GM23338 (cell line): ENCODE measurements around the gene PDIA2.

ENCODE experiments used
- CREB1 ChIP-seq: fragments of 250-450 bp; sonication (Bioruptor Pico); IDR thresholded peaks from 2 replicates; pipeline ENCODE4 v1.5.0; 2020; ENCODE audit warnings: low read depth, mild to moderate bottlenecking, moderate library complexity
- ETS1 ChIP-seq: IDR thresholded peaks from 2 replicates; pipeline ENCODE4 v1.6.1; 2016; ENCODE audit warnings: antibody characterized with exemption
- EZH2 ChIP-seq: fragments of 200-600 bp; sonication (generic); IDR thresholded peaks from one replicate; pipeline ENCODE4 v1.8.0; 2017; ENCODE audit warnings: antibody characterized with exemption, mild to moderate bottlenecking, low read depth; ENCODE audit not compliant: unreplicated experiment
- EZH2phosphoT487 ChIP-seq: fragments of 200-600 bp; sonication (generic); IDR thresholded peaks from one replicate; pipeline ENCODE4 v1.8.1; 2018; ENCODE audit warnings: antibody characterized with exemption; ENCODE audit not compliant: unreplicated experiment
- JUNB ChIP-seq: IDR thresholded peaks from one replicate; pipeline ENCODE4 v1.6.1; 2016; ENCODE audit warnings: antibody characterized with exemption; ENCODE audit not compliant: unreplicated experiment
- POLR2AphosphoS5 ChIP-seq: IDR thresholded peaks from 2 replicates; pipeline ENCODE4 v1.6.1; 2016; ENCODE audit warnings: antibody characterized with exemption, low read depth
- STAT1 ChIP-seq: IDR thresholded peaks from one replicate; pipeline ENCODE4 v1.6.1; 2016; ENCODE audit warnings: antibody characterized with exemption; ENCODE audit not compliant: unreplicated experiment
- ZNF114 ChIP-seq: fragments of 250-450 bp; sonication (Bioruptor Pico); IDR thresholded peaks from 2 replicates; pipeline ENCODE4 v1.5.0; 2020; ENCODE audit warnings: mild to moderate bottlenecking, moderate library complexity
- ZNF331 ChIP-seq: fragments of 250-450 bp; sonication (Bioruptor Pico); IDR thresholded peaks from 2 replicates; pipeline ENCODE4 v1.5.0; 2020; ENCODE audit warnings: low read depth, mild to moderate bottlenecking, moderate library complexity
- ZNF462 ChIP-seq: fragments of 250-450 bp; sonication (Bioruptor Pico); IDR thresholded peaks from 2 replicates; pipeline ENCODE4 v1.5.0; 2020; ENCODE audit warnings: mild to moderate bottlenecking, moderate library complexity
- TF ChIP-seq, protein P1 (sequence below), 2 experiments: fragments of 200-600 bp in 1 of 2; sonication (generic) in 1 of 2; conservative IDR thresholded peaks; 2 replicates each; pipeline versions ENCODE4 v1.5.1 to v1.6.1; 2016 to 2017; ENCODE audit warnings: antibody characterized with exemption in 2 of 2, low read depth in 2 of 2, mild to moderate bottlenecking in 2 of 2, moderate library complexity in 1 of 2
- TF ChIP-seq, protein P2 (sequence below): IDR thresholded peaks from one replicate; pipeline ENCODE4 v1.6.1; 2018; ENCODE audit warnings: antibody characterized with exemption; ENCODE audit not compliant: unreplicated experiment

DNA sequence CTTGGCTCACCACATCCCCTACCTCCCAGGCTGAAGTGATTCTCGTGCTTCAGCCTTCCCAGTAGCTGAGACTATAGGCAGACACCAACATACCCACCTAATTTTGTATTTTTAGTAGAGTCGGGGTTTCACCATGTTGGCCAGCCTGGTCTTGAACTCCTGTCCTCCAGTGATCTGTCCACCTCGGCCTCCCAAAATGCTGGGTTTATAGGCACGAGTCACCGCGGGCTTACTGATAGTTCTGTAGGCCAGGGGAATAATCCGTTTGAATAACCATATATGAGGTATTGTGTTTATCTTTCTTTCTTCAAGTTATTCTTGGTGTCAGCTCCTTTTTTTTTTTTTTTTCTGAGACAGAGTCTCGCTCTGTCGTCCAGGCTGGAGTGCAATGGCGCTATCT lies 40.7 kb upstream of the PDIA2 start:
- TF ChIP-seq EZH2 = no peak
- TF ChIP-seq, protein P1, sequence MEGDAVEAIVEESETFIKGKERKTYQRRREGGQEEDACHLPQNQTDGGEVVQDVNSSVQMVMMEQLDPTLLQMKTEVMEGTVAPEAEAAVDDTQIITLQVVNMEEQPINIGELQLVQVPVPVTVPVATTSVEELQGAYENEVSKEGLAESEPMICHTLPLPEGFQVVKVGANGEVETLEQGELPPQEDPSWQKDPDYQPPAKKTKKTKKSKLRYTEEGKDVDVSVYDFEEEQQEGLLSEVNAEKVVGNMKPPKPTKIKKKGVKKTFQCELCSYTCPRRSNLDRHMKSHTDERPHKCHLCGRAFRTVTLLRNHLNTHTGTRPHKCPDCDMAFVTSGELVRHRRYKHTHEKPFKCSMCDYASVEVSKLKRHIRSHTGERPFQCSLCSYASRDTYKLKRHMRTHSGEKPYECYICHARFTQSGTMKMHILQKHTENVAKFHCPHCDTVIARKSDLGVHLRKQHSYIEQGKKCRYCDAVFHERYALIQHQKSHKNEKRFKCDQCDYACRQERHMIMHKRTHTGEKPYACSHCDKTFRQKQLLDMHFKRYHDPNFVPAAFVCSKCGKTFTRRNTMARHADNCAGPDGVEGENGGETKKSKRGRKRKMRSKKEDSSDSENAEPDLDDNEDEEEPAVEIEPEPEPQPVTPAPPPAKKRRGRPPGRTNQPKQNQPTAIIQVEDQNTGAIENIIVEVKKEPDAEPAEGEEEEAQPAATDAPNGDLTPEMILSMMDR (conservative IDR thresholded peaks at IDR 0.05; ENCODE audit: low read depth in 2 of 2) = no peak
- TF ChIP-seq POLR2AphosphoS5 = no peak
- TF ChIP-seq, protein P2, sequence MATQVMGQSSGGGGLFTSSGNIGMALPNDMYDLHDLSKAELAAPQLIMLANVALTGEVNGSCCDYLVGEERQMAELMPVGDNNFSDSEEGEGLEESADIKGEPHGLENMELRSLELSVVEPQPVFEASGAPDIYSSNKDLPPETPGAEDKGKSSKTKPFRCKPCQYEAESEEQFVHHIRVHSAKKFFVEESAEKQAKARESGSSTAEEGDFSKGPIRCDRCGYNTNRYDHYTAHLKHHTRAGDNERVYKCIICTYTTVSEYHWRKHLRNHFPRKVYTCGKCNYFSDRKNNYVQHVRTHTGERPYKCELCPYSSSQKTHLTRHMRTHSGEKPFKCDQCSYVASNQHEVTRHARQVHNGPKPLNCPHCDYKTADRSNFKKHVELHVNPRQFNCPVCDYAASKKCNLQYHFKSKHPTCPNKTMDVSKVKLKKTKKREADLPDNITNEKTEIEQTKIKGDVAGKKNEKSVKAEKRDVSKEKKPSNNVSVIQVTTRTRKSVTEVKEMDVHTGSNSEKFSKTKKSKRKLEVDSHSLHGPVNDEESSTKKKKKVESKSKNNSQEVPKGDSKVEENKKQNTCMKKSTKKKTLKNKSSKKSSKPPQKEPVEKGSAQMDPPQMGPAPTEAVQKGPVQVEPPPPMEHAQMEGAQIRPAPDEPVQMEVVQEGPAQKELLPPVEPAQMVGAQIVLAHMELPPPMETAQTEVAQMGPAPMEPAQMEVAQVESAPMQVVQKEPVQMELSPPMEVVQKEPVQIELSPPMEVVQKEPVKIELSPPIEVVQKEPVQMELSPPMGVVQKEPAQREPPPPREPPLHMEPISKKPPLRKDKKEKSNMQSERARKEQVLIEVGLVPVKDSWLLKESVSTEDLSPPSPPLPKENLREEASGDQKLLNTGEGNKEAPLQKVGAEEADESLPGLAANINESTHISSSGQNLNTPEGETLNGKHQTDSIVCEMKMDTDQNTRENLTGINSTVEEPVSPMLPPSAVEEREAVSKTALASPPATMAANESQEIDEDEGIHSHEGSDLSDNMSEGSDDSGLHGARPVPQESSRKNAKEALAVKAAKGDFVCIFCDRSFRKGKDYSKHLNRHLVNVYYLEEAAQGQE = no peak
- TF ChIP-seq JUNB = no peak
- no peak for TF ChIP-seq CREB1 (CRISPR knock-in tag)
- no peak for TF ChIP-seq EZH2phosphoT487
- no peak for TF ChIP-seq ETS1
- no peak for TF ChIP-seq STAT1
- TF ChIP-seq ZNF114 (CRISPR knock-in tag) = no peak
- no peak for TF ChIP-seq ZNF331
- no peak for TF ChIP-seq ZNF462
